Keratinocyte (primary cell): Measurements from ENCODE around the gene TOM1L2. TPM values are rescaled to one million over a fixed set of nuclear protein-coding genes. Genes with fewer than 3 reads are reported as not detected.
A peak's percentile ranks its signal among the peaks of the same experiment; 100 is the strongest.

Source experiments
- DNase-seq: peaks from one replicate; pipeline ENCODE4 v3.0.0-alpha.2; 2011; ENCODE audit warnings: low read depth, missing footprints, low spot score
- FAIRE-seq: peaks from 2 replicates; lab custom pipeline; 2011; peaks lifted over from hg19 to GRCh38; lab: Jason Lieb, UNC
- H2AFZ ChIP-seq: 2 replicates; pipeline ENCODE4 v1.6.0; 2012; ENCODE audit warnings: low read length, control low read depth, inconsistent platforms; ENCODE audit not compliant: control insufficient read depth
- H3K27ac ChIP-seq: 2 replicates; pipeline ENCODE4 v1.5.1; 2011; ENCODE audit warnings: low read length; ENCODE audit not compliant: control insufficient read depth, insufficient read depth
- H3K27me3 ChIP-seq: 3 replicates; pipeline ENCODE4 v1.6.0; 2011; ENCODE audit warnings: low read length; ENCODE audit not compliant: control insufficient read depth, insufficient read depth; ENCODE audit errors: extremely low read depth
- H3K36me3 ChIP-seq, 2 experiments: 2 replicates in 1 of 2; 3 replicates in 1 of 2; pipeline ENCODE4 v1.5.1; 2011; ENCODE audit warnings: low read length in 2 of 2, mild to moderate bottlenecking in 1 of 2; ENCODE audit not compliant: control insufficient read depth in 2 of 2, insufficient read depth in 2 of 2; ENCODE audit errors: extremely low read depth in 1 of 2
- H3K4me1 ChIP-seq: 3 replicates; pipeline ENCODE4 v1.5.1; 2011; ENCODE audit warnings: low read length; ENCODE audit not compliant: control insufficient read depth, insufficient read depth; ENCODE audit errors: extremely low read depth
- H3K4me2 ChIP-seq: 3 replicates; pipeline ENCODE4 v1.6.0; 2011; ENCODE audit warnings: low read depth, low read length; ENCODE audit not compliant: control insufficient read depth, insufficient read depth; ENCODE audit errors: extremely low read depth
- H3K4me3 ChIP-seq, 3 experiments: fragments of 200-600 bp in 1 of 3; sonication (generic) in 1 of 3; 2 replicates in 2 of 3; 3 replicates in 1 of 3; pipeline ENCODE4 v1.5.1; 2011 to 2016; ENCODE audit warnings: low read length in 3 of 3, mild to moderate bottlenecking in 3 of 3, control low read depth in 2 of 3, inconsistent platforms in 1 of 3, low read depth in 1 of 3, mixed read lengths in 1 of 3, mixed run types in 1 of 3, moderate library complexity in 1 of 3; ENCODE audit not compliant: control insufficient read depth in 2 of 3, insufficient read depth in 2 of 3; ENCODE audit errors: extremely low read depth in 1 of 3
- H3K79me2 ChIP-seq: 2 replicates; pipeline ENCODE4 v1.6.0; 2012; ENCODE audit warnings: low read length; ENCODE audit not compliant: control insufficient read depth, insufficient read depth
- H3K9ac ChIP-seq: 3 replicates; pipeline ENCODE4 v1.6.0; 2011; ENCODE audit warnings: low read length; ENCODE audit not compliant: control insufficient read depth, insufficient read depth; ENCODE audit errors: extremely low read depth
- H3K9me1 ChIP-seq: 3 replicates; pipeline ENCODE4 v1.6.0; 2011; ENCODE audit warnings: low read length; ENCODE audit not compliant: control insufficient read depth, insufficient read depth; ENCODE audit errors: extremely low read depth
- H3K9me3 ChIP-seq: 2 replicates; pipeline ENCODE4 v1.5.1; 2012; ENCODE audit warnings: low read depth, low read length; ENCODE audit not compliant: control insufficient read depth
- H4K20me1 ChIP-seq: 3 replicates; pipeline ENCODE4 v1.6.0; 2011; ENCODE audit warnings: low read length; ENCODE audit not compliant: control insufficient read depth, insufficient read depth; ENCODE audit errors: extremely low read depth
- EZH2 ChIP-seq: IDR thresholded peaks from one replicate; pipeline ENCODE4 v1.6.1; 2012; ENCODE audit warnings: inconsistent platforms, mild to moderate bottlenecking, low read length, moderate library complexity
- dilution Hi-C: fragments of 300-500 bp; cut with MboI; formaldehyde crosslinking; loops from one replicate; pipeline ENCODE4 v1.7.0; 2020; ENCODE audit warnings: low sequenced_read_pairs; ENCODE audit not compliant: extremely low pct_ligation_motif_present
- polyA plus RNA-seq, 5 experiments: library from polyadenylated mRNA; depleted of rRNA in 3 of 5; stranded (reverse) in 3 of 5; stranded (forward) in 1 of 5; unstranded in 1 of 5; fragments of >200 nt; gene quantifications; 1 replicate in 1 of 5; 2 replicates in 3 of 5; 3 replicates in 1 of 5; pipeline versions ENCODE4 v1.2.1 to v1.2.3, GENCODE V29; 2011 to 2012; ENCODE audit warnings: missing spikeins in 2 of 5, low read depth in 1 of 5, low replicate concordance in 1 of 5
- TF ChIP-seq, protein P1 (sequence below), 3 experiments: IDR thresholded peaks in 1 of 3; conservative IDR thresholded peaks in 1 of 3; optimal IDR thresholded peaks in 1 of 3; 2 replicates in 2 of 3; 3 replicates in 1 of 3; pipeline versions ENCODE3 to v1.5.1; 2011; ENCODE audit warnings: low read length in 3 of 3, mild to moderate bottlenecking in 3 of 3, moderate library complexity in 2 of 3, control low read depth in 1 of 3, inconsistent platforms in 1 of 3; ENCODE audit not compliant: insufficient read depth in 2 of 3; ENCODE audit errors: extremely low read depth in 1 of 3

TOM1L2 gene
- polyA plus RNA-seq, 1 donor (not counting 4 experiments of a cell fraction or from before 2014, with no cell fraction given), result 36.3 TPM

GRCh38 chr17:17834974-17835373 is 137.2 kb downstream of the TOM1L2 start:
- DNase-seq (no peak), FAIRE-seq (no peak)
- Histone ChIP-seq H3K27me3 (no peaks in the 10 kb centered on the region), H3K4me2 (peak overlapping the region; percentile 87), H3K79me2 (peaks cover 64% of the 10 kb centered on the region), H3K9me1 (peaks cover 3% of the 10 kb centered on the region), H3K4me3 (peak overlapping the region; percentile 67 to 90 (median 78)), H4K20me1 (peaks cover 29% of the 10 kb centered on the region), H3K27ac (peak overlapping the region; percentile 98), H2AFZ (no peak overlapping the region), H3K36me3 (peaks cover 14 to 37% of the 10 kb centered on the region in 2 experiments), H3K9me3 (no peaks in the 10 kb centered on the region), H3K9ac (peak overlapping the region; percentile 96), H3K4me1 (peaks cover 54% of the 10 kb centered on the region)
- dilution Hi-C loops, result no loop called here
- TF ChIP-seq, protein P1, sequence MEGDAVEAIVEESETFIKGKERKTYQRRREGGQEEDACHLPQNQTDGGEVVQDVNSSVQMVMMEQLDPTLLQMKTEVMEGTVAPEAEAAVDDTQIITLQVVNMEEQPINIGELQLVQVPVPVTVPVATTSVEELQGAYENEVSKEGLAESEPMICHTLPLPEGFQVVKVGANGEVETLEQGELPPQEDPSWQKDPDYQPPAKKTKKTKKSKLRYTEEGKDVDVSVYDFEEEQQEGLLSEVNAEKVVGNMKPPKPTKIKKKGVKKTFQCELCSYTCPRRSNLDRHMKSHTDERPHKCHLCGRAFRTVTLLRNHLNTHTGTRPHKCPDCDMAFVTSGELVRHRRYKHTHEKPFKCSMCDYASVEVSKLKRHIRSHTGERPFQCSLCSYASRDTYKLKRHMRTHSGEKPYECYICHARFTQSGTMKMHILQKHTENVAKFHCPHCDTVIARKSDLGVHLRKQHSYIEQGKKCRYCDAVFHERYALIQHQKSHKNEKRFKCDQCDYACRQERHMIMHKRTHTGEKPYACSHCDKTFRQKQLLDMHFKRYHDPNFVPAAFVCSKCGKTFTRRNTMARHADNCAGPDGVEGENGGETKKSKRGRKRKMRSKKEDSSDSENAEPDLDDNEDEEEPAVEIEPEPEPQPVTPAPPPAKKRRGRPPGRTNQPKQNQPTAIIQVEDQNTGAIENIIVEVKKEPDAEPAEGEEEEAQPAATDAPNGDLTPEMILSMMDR (optimal IDR thresholded peaks at IDR 0.05 in 1 of 3, IDR thresholded peaks at IDR 0.05 in 1 of 3, conservative IDR thresholded peaks at IDR 0.05 in 1 of 3; ENCODE audit: extremely low read depth in 1 of 3, insufficient read depth in 2 of 3, low read length in 3 of 3), result no peak
- no peak for TF ChIP-seq EZH2

DNA sequence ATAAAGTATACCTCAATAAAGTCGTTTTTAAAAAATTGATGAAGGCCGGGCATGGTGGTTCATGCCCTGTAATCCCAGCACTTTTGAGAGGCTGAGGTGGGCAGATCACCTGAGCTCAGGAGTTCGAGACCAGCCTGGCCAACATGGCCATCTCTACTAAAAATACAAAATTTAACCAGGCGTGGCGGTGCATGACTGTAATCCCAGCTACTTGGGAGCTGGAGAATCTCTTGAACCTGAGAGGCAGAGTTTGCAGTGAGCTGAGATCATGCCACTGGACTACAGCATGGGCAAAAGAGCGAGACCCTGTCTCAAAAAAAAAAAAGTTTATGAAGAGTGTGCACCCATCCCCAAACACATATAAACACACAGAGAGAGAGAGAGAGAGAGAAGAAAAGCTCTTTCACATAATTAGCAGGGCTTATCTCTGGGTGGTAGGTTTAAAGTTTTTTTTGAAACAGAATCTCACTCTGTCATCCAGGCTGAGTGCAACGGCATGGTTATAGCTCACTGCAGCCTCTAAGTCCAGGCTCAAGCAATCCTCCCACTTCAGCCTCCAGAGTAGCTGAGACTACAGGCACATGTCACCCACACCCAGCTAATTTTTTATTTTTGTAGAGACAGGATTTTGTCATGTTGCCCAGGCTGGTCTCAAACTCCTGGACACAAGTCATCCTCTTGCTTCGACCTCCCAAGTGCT is 138.4 kb downstream of the TOM1L2 start:
- H3K9me3 ChIP-seq, result no peaks in the 10 kb centered on the region
- no peak overlapping the region for H3K4me3 ChIP-seq
- H3K4me2 ChIP-seq, result no peak overlapping the region
- TF ChIP-seq, protein P1 (optimal IDR thresholded peaks at IDR 0.05 in 1 of 3, IDR thresholded peaks at IDR 0.05 in 1 of 3, conservative IDR thresholded peaks at IDR 0.05 in 1 of 3; ENCODE audit: extremely low read depth in 1 of 3, insufficient read depth in 2 of 3, low read length in 3 of 3), result no peak
- no peak for TF ChIP-seq EZH2
- H3K9me1 ChIP-seq, result peaks cover 3% of the 10 kb centered on the region
- peaks cover 32% of the 10 kb centered on the region for H4K20me1 ChIP-seq
- DNase-seq (no peak), FAIRE-seq (no peak)
- H3K9ac ChIP-seq, result no peak overlapping the region
- H3K79me2 ChIP-seq, result peaks cover 73% of the 10 kb centered on the region
- H3K27ac ChIP-seq, result no peak overlapping the region
- no peaks in the 10 kb centered on the region for H3K27me3 ChIP-seq
- dilution Hi-C loops, result no loop called here
- H3K4me1 ChIP-seq, result peaks cover 42% of the 10 kb centered on the region
- peaks cover 17 to 41% of the 10 kb centered on the region in 2 experiments for H3K36me3 ChIP-seq
- H2AFZ ChIP-seq, result no peak overlapping the region
